COLO668 (cell line): ENCODE measurements around the gene CORO2B.

Source experiments
- DNase-seq: peaks from one replicate; lab custom pipeline; 2025; ENCODE audit not compliant: unreplicated experiment; lab: John Stamatoyannopoulos, UW

CORO2B gene

DNA sequence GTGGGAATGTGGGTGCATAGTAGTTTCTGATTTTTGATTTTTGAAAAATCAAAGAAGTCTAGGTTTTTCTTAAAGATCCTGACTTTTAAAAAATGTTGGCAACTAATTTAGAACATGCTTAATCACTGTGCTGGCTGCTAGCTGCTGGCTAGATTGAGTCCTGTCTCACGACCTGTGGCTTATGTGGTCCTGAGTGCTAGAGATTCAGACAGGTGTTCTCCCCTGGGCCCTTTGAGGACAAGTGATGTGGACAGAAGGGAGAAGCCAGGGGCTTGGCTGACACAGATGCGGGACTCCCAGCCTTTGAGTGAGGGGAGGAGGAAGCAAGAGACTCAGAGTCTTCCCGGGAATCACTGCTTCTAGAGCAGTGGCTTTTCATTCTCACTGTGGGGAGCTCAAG is 47.5 kb downstream of the CORO2B start:
- DNase-seq = no peak

DNA sequence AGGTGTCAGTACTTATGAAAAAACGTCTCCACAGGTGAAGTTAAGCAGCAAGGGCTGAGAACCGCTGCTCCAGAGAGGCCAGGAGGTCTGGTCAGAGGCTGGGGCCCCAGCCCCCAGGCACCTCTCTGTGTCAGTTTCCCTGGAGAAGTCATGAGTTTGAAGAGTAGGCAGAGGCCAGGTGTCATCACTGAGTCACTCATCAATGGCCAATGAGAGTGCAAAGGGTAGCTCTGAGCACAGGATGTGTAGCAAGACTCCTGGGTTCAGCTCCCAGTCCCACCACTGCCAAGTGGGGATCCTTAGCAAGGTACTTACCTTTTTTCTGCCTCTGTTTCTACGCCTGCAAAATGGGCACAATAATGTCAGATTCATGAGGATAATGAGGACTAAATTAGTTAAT is 47.9 kb downstream of the CORO2B start:
- DNase-seq = no peak

DNA sequence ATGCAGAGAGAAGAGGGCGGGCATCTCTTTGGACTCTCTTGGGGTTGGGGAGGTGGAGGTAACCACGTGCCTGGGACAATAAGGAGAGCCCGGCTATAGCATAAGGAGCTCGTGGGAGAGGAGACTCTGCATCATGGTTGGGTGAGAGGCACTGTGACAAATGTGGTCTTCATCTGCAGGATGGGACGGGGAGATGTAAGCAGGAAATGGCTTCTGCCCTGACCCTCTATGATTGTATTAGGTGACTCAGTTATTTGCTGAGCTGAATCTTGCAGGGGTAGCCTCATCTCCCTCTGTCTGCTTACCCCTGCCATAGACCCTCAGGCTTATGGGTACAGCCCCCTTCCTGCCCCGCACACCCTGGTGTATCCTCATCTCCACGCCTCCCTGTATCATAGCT is 48.7 kb downstream of the CORO2B start:
- DNase-seq = no peak

DNA sequence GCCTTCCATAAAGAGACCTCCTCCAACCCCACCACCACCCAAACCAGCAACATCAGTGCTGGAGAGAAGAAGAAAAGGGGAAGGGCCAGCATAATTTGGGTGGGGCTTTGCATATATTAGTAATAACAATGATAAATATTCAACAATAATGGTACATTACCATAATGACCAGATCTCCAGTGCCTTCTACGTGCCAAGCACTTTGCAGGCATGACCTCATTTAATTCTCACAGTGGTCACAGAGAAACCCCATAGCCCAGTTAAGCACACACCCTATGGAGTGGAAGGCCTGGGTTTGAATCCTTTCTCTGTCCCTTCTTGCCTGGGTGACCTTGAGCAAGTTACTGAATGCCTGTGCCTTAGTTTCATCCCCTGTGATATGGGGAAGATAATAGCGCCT is 49.2 kb downstream of the CORO2B start:
- DNase-seq = no peak

DNA sequence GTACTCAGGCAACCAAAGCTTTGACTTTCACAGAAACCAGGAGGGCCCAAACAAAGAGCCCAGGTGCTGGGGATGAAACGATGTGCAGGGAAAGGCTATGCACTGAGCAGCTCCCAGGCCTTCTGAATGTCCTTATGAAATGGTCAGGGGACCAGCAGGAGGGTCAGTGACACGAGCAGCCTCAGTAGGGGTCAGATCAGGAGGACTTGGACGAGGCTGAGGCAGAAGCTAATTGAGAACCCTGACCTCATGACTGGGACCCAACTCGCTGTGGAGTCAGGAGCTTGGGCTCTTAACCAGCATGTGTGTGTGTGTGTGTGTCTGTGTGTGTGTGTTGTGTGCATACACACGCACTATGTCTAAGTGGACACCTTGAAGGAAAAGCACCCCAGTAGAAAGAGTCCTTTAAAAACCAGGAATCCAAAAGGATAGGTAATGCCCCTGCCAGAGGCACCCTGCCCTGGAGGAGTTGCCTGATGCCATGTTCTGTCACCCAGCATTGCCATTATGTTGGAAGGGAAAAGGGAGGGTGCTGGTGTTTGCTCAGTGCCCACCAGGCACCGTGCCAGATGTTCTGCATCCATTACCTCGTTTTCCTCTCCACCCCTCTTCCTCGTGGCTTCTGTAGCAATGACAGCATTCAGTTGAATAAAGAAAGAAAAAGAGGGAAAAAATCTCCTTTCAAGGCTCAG is 50.9 kb downstream of the CORO2B start:
- DNase-seq = peak; percentile 56

DNA sequence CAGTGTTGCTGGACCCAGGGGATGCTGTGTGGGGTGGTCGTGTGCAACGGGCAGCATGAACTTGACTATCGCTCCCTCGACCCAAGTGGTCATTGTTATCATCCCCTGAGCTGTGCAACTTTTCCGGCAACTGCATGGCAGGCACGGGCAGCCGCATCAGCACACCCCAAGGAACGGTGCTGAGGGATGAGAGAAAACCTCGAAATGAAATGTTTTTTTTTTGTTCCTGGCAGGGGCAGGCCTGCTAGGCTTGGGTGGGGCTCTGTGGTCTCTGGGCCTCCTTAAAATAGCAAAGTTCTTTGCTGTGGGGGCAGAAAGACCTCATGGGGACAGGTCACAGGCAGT is 51.4 kb downstream of the CORO2B start:
- DNase-seq = no peak

DNA sequence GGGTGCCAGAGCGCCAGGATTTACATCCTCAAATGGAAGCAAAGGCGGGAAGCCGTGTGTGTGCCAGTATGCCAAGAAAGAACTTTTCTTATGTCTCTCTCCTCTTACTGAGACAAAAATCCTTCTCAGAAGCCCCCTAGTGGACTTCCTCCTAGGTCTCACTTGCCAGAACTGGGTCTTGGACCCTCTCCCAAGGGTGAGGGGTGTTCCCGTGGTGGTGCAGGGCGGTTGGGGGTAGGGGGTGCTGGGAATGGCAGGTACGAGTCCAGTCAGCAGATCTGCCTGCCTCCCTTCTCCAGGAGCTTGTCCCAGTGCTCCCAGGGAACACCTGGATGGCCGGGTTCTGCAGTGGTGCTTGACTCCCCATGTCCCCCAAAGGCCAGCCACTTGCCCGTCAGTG is 52.0 kb downstream of the CORO2B start:
- DNase-seq = no peak

DNA sequence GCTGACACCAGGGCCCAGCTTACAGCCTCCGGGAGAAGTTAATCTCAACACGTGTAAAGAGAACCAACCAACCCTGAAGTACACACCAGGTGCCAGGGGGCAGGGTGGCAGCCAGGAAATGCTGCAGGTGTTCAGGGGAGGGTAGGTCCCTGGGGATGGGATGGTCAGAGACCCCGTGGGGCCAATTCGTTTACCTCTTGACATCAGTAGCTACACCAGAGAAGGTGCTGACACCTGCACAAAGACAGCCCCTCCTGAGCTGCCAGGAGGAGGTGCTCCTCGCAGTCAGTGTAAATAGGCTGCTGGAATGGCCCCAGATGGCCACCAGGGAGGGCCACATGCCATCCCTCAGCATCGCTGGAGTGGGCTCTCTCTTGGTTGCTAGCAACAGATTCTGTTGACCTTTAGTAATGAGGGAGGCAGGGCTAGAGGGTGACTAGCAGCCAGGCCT is 52.8 kb downstream of the CORO2B start:
- peak; percentile 88 for DNase-seq

DNA sequence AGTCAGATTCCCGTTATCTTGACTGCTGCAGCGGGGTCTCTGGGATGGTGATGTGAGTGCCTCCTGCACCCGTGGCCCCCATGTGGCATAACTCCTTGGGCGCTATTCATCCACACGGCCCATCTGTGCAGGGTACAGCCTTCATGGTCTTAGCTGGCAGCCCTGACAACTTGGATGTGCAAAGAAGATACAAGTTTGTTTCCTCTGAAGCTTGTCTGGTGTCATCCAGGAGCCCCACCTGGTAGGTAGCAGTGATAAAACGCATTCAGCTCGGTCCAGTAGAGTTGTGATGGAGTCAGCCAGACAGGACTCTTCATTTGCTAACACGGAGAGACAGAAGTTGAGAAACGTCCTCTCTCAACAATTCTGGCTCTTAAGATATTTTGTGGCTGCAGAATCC is 53.3 kb downstream of the CORO2B start:
- DNase-seq = no peak

DNA sequence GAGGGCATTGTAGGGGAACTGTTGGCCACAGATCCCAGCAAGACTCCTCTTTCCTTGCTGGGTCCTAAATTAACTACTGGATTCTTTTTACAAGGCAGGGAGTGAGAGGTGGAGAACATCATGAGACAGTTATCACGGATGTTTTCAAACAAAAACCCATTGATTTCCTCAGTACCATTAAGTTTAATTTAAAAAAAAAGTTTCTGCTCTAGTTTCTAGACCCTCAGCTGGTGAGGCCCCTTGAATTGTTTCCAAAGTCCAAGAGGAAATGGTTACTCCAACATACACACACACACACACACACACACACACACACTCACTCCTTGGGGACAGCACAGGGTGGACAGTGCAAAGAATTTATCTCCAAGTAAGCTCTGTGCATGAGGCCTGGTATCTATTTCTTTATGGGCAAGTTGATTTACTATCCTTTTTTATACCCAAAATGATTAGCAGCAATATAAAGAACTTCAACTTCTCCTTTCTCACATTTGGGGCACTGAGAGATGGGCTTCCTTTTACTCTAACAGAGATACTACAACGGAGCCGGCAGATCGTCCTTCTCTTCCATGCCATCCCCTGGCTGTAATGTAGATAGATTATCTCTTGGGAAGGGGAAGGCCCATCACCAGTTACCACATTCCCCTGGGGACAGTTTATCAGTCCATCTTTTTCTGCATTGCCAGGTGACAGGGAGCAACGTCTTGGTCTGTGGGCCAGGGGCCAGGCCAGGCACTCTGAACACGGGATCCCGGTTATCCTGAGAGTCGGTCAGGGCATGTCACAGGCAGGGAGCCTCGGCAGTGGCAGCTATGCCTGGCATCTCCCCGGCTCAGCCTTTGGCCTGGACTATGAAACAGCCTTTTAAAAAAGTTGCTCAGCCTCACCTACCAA is 54.7 kb downstream of the CORO2B start:
- no peak for DNase-seq

DNA sequence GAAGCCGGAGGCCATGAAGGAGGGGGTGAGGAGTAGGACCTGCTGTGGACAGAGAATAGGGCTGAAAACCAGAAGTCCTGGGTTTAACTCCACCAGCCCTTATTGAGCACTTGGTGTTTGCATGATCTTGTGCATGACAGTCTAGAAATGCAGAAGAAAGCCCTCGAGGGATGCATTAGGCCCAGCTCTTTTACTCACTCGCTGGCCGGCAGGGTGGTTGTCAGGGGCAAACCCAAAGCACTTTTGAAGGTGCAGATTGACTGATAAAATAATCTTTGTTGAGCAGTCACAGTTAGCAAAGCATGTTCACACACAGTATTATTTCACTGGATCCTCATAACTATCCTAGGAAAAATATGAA is 55.3 kb downstream of the CORO2B start:
- DNase-seq = no peak

DNA sequence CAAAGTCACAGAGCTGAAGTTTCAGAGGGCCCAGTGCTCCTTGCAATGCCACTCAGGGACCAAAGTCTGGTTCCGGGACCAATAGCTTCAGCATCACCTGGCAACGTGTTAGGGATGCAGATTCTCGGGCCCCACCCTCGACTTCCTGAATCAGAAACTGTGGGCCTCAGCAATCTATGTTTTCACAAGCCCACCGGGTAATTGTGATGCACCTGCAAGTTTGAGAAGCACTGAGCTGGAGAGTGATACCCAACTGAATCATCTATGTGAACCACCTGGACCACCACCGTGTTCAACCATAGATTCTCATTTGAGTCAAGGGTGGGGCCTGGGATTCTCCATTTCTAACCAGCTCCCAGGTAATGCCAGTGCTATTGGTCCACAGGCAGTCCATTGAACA is 55.7 kb downstream of the CORO2B start:
- no peak for DNase-seq

DNA sequence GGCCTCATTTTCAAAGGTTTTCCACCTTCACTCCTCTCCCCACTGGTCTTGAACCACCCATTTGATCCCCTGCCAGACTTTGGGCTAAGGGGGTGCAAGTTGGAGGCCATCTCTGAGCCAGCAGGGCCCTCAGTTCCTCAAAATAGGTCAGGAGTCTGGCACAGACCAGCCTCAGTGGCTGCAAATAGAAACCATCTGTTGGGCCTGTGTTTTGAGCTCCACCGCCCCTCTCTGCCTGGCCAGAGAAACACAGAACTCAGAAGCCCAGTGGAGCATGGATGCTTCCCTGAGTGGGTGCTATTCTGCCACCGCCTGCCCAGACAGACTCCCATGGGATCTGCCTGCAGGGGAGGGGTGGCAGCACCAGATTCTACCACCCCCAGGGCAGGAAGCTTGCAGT is 56.3 kb downstream of the CORO2B start:
- DNase-seq = no peak

DNA sequence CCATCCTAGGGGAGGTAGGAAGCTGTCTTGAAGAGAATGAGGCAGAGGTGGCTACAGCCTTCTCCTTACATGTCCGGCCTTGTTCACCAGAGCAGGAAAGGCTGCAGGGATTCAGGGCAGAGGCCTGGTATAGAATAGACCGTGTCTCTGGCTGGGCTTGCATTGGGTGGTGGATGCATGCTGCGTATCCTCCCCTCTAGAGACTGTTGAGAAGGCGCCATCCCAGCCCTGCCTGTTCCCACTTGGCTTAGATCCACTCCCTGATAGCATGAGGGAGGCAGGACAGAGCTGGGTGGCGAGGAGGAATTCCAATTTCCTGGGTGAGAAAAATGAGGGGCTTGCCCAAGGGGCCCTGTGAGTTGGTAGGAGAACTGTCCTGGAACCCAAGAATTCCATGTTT is 57.5 kb downstream of the CORO2B start:
- no peak for DNase-seq

DNA sequence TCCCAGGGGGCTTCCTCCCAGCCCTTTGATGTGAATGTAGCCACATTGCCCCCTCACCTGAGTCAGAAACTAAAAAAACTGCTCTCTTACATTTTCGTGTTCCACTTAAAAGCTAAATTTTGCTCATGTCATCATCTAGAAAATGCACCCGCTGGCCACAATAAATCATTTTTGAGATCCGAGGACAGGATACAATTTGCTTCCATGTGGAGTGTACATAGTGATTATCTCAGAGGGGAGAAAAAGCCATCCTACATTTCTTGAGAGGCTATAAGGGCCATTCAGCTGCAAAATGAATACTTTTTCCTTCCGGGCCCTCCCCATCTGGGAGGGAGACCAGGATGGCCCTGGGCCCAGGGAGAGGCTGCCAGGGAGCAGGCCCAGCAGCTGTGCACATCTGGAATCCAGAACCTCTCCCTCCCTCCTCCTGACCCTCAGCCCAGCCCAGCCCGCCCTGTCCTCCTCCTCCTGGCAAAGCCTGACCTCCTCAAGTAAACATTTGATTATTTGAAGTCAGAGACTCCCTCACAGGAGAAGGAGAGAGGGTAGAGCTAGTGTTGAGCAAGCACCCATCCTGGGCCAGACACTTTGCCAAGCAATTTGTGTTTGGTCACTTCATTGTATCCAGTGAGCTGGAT is 59.1 kb downstream of the CORO2B start:
- DNase-seq = no peak

DNA sequence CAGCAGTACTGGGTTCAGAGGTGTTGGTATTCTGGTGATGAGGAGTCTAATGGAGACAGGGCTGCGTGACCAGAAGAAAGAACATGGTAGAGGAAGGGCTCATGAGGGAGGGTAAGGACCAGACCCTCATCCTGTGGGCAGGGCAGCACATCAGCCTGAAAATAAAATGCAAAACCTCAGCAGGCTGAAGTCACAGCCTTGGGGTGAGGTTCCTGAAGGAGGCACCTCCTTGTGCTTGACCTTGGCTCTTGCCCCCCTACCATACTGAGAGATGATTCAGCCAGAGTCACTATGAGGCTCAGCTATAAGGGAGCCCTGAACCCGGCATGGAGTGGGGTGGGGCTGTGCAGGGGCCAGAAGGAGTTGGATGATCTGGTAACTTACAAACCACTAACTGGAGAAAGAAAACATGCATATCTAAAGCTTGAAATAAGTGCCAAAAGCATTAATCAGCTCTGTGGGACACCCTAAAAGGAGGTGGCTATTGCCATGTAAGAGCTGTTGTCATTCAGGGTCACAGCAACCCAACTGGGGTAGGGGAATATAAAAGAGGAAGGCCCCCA is 60.2 kb downstream of the CORO2B start:
- no peak for DNase-seq

DNA sequence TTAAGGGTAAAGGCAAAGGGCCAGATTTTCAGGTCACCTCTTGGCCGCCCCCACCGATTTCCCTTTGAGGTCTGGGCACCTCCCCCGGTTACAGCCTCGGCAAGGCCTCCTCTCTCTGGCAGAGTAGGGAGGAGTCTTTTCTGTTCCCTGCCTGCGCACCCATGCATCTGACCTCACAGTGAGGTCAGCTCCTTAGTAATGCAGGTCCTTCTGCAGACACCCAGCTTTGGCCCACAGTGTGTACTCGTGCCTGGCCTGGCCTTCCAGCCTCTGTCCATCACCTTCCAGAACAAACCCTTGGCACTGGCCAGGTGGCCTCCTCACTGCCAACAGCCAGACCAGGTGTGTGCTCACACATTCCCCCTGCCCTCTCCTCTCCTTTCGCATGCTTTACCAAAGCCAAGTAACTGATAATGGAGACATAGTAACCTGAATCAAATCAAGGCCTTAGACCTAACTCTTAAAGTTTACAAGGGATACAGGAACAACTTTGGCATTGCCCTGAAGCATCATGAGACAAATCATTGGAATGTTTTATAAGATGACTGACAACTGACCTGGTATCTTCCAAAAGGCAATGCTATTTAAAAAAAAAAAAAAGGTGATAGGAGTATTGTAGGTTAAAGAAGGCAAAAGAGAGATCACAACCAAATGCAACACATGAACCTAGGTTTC is 61.3 kb downstream of the CORO2B start:
- no peak for DNase-seq

DNA sequence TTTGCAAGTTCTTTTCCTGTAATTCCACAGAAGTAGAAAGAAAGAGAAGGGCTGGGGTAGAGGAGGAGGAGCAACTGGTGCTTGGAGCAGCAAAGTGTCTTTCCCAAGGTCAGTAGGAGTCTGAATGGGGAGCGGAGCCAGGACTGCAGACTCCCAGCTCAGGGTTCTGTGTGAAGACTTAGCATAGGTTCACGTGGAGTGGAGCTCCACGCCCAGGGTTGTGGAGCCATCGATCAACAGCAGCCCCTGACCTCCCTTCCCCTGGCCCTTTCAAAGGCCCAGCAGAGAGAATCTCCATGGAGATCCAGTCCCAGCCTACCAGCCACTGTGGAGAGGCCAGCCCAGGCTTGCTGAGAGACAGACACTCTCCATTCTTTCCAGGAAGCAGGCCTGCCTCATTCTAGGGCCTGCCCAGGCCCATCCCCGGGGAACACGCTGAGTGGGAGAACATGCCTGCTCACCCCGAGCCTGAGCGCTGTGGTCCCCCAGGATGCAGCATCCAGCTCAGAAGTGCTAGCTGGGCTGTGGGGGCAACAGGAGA is 62.1 kb downstream of the CORO2B start:
- DNase-seq = peak; percentile 42

DNA sequence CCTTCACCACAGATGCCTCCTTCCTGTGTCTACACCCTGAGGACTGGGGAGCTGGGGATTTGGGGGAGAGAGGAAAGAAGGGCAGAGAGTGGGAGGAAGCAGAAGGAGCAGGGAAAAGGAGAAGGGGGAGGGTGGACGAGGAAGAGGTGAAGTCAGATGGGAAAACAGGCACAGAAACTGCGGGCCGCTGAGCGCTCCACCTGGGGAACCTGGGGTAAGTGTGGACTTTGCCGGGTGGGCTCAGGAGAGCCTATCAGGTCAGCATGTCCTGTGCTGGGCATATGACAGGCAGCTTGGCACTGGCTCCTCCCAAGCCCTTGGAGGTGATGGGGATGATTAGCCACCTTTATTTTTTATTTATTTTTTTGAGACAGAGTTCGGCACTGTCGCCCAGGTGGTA is 62.6 kb downstream of the CORO2B start:
- no peak for DNase-seq

DNA sequence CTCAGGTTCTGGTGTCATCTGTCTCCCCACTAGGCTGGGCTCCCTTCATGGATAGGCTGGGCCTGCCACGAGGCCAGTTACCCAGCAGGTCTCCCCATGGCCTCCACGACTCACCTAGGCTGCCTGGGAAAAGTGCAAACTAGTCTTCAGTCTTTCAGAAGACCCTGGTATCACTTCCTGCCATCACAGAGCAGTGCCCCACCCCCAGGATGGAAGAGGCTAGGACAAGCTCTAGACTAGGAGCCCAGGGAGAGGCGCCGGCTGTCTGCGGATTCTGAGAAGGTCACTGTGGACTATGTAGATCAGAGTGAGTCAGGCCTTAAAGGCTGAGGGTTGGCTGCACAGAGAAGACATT is 63.7 kb downstream of the CORO2B start:
- DNase-seq = no peak

DNA sequence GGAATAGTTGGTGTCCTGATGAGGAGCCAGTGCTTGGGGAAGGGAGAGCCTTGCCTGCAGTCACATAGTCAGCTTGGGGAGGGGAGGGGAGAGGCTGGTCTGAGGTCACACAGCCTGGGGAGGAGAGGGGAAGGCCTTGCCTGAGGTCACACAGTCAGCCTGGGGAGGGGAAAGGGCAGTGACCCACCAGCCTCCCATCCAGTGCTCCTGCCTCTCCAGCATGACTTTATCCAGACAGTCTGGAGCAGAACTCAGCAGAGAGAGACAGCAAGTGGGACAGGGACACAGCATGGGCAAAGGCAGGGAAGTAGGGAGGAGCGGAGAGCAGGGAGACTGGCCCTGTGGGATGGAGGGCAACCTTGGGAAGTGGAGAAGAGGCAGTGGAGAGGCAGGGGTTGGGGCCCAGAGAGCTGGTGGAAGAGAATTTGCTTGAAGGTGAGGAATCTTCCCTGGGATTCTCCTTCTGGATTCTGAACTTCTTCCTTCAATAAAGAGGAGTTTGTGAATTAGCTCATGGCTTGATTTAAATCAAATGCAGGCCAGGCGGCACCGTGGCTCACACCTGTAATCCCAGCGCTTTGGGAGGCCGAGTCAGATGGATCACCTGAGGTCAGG is 64.5 kb downstream of the CORO2B start:
- DNase-seq = no peak
